ENCODE results near the gene CRKL.

Gene CRKL

DNA sequence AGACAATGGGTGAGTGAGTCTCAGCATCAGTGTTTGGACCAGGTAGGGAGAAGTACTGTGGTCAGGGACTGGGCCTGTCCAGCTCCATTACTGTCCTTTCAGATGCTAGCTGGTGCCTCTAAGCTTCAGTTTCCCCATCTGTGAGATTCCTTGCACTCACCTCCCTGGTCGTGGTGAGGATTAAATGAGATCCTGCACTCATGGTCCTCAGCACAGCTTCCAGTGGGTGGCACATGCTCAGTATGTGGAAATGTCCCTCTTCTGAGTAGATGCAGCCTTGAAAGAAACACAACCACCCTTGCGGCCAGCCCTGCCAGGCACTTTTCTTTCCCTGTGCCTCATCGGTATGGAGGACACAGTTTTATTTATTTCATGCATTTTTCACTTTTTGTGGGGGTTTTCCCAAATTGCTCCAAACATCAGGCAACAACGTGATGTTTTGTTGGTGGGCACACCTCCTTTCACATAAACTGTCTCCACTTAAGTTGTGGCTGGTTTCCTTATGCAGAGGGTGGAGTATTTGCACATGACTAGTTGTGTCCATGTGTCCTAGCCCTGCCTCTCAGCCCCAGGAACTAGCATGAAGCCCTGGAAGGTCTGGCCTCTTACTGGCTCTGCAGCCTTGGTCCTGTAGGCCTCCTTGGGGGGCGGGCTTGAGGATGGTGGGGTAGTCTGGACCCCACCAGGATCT lies 66.0 kb downstream of the CRKL start:
- no peak for DNase-seq

DNA sequence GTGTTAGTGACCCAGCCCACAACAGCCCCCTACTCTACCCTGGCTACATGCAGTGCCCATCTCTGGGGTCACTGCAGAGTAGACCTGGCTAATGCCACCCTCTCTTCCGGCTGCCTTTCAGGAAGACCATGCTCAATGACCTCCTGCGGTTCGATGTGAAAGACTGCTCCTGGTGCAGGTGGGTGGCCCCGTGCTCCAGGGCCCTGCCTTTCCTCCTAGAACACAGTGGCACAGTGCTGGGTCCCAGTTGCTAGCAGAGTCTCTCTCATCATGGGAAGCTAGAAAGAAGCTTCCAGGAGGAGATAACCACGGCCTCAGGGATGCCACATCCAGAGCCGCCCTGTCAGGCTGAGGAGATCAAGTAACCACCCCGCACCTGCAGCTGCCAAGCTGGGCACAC lies 68.5 kb downstream of the CRKL start:
- DNase-seq: no peak

DNA sequence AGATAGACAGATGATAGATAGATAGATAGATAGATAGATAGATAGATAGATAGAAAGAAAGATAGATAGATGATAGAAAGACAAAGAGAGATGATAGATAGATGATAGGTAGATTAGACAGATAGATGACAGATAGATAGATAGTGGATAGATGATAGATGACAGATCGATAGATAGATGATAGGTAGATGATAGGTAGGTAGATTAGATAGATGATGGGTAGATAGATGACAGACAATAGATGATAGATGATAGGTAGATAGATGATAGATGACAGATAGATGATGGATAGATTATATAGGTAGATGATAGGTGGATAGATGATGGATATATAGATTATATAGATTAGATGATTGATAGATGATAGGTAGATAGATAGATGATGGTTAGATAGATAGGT lies 69.2 kb downstream of the CRKL start:
- no peak for DNase-seq

DNA sequence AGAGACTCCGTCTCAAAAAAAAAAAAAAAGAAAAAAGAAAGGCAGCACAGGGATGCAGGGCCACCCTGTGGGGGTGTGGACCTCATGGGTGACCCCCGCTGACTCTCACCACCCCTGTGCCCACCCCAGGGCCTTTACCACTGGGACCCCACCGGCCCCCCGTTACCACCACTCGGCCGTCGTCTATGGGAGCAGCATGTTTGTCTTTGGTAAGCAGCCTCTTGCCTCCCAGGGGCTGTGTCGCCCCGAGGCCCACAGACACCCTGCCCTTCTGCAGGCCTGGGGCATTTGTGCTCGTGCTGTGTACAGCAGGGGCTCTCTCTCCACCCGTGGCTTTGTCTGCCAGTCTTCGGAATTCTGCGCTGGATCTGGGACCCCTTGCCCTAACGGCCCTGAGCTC lies 70.2 kb downstream of the CRKL start:
- no peak for DNase-seq

DNA sequence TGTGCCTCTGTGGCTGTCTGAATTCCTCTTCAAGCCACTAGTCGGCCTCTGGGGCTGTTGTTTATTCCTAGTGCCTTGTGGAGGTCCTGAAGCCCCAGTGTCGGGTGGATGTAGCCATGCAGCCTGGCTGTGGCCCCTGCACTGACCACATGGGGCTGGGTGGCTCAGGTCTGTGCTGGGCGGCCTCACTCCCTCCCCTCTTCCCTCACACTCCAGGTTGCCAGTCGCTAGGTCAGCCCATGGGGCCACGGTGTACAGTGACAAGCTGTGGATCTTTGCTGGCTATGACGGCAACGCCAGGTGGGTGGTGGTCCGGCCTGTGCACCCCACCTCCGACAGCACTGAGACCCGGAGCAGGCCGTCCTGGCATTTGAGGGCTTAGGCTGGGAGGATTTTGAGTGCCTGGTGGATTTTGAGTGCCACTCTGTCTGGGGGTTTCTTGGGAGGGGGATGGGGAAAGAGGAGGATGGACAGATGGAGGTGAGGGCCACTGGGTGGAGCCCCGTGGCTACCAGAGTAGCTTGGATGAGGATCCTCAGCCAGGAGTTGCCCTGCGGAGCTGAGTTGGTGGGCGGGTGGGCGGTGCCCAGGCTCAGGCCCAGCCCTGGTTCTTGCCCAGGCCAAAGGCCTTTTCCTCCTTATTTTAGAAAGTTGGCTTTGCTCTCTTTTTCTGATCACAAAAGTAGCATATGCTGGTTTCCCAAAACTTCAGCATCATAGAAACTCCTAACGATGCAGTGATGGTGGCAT lies 71.5 kb downstream of the CRKL start:
- DNase-seq: no peak

DNA sequence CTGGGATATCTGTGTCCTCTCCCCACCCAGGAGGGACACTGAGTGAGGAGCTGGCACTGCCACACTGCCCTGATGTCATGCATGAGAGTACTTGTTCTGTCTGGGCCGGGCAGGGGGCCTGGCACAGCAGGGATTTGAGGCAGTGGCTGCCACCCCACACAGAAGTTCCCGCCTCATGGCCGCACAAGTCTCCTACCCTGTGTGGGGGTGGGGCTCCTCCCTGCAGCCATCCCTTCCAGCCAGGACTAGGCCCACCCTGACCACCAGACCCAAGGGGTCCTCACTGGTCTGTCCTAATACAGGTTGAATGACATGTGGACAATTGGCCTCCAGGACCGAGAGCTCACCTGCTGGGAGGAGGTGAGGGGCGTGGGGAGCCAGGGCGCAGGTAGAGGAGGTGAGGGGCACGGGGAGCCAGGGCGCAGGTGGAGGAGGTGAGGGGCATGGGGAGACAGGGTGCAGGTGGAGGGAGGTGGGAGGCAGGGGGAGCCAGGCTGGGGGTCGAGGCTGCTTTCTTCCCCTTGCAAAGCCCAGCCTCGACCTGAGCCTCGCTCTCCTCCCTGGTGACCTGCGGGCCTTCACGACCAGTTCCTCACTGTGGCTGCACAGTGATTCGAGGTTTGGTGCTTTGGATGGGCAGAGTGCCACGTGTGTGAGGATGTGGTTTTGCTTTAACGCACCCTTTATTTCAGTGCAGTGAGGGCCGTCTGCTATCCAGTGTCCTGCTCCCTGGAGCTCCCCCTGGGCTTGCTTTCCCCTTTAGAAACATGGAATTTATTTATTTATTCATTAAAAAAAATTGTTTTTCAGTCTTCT lies 72.3 kb downstream of the CRKL start:
- no peak for DNase-seq

DNA sequence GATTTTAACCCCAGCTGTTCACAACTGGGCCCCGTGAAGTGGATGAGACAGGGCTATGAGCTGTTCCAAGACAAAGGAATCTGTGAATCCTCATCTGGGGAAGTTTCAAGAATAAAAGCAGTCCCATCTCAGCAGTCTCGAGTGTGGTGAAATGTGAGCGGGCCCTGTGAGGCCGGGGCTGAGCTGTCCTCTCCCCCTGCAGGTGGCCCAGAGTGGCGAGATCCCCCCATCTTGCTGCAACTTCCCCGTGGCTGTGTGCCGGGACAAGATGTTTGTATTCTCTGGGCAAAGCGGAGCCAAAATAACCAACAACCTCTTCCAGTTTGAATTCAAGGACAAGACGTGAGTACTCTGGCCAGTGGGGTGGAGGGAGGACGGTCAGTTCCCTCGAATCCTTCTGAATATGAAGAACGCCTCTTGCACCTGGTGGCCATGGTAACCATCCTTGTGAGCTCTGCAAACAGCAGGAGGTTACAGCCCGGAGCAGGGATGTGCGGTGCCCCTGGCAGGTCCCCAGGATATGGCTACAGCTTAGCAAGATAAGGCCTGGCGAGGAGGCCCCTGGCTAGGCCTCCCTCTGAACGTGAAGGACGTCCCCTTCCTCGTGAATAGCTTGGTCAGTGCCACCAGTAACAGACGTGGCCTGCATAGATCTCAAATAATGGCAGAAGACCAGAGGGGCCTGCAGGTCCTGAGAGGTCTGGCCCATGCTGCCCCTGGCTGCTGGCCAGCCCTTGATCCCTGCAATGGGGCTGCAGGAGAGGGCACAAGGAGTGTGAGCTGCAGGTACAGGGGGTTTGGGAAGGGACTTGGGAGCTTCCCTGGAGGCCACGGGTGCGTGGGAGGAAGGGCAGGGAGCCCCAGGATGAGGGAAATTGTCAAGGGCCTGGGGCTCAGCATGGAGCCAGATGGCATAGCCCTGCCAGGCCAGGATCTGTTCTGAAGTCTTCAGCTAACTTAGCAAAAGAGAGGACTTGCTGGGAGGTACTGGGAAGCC lies 73.3 kb downstream of the CRKL start:
- DNase-seq: no peak

DNA sequence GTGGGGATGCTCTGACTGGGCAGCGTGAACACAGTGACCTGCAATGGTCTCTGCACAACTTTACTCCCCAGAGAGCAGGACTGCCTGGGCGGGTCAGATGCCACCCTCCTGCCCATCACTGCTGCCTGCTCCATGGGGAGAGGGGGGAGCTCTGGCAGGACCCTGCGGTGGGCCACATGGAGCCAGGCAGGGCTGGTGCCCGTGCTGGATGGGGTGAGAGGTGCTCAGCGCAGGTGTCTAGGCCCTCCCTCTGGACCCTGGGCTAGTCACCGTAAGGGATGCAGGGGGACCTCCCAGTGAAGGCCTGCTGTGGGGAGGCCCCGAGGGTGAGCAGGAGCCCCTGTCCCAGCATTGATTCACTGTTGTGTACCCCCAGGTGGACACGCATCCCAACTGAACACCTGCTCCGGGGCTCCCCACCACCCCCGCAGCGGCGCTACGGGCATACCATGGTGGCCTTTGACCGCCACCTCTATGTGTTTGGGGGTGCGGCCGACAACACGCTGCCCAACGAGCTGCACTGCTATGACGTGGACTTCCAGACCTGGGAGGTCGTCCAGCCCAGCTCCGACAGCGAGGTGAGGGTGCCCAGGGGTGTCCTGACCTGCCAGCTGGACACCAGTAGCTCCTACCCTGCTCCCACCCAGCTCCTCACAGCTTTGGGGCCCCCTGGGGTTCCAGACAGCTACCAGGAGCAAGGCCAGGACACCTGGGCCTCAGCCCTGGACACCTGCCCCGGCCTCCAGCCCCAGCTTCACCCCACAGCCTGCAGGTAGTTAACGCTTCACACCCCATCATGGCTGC lies 74.2 kb downstream of the CRKL start:
- no peak for DNase-seq

DNA sequence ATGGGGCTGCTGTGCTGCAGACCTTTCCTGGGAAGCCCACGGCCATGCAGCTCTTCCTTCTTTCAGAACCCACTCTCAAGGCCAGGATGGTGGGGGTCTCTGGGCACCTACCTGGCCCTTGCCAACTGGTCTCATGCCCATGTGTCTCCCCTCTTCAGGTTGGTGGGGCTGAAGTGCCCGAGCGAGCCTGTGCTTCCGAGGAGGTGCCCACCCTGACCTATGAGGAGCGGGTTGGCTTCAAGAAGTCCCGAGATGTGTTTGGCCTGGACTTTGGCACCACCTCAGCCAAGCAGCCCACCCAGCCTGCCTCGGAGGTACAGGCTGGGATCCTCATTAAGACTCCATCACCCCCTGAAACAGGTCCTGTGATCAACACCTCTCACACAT lies 74.8 kb downstream of the CRKL start:
- DNase-seq: no peak

DNA sequence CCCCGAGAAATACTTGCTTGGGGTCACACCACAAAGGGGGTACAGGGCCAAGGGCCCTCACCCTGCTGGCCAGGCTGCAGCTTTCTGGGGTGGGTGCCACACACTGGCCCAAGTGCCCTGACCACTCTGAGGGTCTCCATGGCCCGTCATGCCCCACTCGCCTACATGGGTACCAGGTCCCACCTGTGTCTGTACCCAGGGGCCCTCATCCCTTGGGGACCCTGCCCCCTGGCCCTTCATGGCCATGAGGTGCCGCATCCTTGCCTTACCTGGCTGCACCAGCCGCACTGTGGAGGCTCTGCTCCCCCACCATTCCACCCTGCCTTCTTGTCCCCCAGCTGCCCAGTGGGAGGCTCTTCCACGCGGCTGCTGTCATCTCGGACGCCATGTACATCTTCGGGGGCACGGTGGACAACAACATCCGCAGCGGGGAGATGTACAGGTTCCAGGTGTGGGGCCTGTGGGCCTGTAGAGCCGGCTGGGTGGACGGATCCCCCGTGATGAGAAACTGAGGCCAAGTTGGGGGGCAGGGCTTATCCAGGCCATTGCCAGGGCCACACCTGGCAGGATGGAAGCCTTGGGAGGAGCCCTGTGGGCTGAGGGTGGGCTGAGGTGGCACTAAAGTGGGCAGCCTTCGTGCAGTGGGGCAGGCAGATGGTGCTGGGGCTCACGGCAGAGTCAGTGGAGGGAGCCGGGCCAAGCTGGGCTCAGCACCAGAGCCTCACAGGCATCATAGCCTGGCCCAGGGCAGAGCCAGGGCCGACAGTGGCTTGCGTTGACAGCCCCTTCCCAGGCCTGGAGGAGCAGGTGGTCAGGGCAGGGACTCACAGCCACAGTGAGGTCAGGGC lies 75.5 kb downstream of the CRKL start:
- DNase-seq: no peak

DNA sequence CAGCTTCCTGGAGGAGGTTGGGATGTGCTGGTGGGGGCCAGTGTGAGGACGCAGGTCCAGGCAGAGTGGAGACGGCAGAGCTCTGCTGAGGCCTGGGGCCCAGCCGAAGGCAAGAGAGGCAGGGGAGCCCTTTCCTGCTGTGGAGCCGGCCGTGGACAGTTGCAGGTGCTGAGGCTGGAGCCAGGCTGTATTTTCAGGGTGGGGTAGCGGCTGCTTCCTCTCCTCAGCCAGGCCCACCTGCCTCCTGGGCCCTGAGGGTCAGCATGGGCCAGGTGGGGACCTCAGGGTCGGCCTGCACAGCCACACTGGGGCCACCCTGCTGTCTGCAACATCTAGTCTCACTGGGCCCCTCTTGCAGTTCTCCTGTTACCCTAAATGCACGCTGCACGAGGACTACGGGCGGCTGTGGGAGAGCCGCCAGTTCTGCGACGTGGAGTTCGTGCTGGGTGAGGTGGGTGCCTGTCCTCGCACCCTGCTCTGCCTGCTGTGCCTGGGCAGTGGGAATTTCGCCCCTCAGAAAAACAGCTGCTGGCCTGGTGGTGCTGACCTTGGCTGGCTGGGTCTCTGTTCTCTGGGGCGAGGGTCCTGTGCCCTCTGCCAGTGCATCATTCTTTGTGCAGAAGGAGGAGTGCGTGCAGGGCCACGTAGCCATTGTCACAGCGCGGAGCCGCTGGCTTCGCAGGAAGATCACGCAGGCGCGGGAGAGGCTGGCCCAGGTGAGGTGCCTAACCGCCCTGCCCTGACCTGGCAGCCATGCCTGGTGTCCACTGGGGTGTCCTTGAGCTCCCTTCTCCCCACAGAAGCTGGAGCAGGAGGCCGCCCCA lies 76.3 kb downstream of the CRKL start:
- DNase-seq: no peak

DNA sequence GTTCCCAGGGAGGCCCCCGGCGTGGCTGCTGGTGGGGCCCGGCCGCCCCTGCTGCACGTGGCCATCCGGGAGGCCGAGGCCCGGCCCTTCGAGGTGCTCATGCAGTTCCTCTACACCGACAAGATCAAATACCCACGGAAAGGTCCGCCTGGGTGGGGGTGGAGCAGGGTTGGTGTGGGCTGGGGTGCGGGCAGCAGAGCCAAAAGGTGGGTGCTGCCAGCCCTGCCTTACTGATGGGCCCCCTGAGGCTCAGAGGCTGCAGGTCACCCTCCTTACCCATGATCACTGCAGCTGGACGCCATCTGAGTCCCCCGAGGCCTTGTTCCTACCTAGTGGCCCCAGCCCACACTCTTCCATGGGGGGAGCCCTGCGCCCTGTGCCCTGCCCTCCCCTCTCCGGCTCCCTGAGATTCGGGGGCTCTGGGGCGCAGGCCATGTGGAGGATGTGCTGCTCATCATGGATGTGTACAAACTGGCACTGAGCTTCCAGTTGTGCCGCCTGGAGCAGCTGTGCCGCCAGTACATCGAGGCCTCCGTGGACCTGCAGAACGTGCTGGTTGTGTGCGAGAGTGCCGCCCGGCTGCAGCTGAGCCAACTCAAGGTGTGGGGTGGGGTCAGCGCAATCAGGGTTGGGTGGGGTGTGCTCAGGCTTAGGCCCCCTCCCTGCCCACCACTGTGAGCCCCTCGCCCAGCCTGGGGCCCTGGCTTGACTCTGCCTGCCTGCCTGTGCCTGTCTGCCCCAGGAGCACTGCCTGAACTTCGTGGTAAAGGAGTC lies 77.1 kb downstream of the CRKL start:
- DNase-seq: no peak

DNA sequence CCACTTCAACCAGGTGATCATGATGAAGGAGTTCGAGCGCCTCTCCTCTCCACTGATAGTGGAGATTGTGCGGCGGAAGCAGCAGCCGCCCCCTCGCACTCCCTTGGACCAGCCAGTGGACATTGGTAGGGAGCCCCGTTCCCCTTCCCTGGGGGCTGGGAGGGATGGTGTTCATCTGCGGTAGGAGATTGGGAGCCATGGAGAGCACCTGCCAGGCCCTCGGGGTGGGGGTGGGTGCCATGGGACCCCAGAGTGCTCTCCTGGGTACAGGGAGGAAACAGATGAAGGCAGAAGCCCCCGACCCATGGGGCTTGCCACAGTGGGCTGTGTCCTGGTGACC lies 77.7 kb downstream of the CRKL start:
- no peak for DNase-seq

DNA sequence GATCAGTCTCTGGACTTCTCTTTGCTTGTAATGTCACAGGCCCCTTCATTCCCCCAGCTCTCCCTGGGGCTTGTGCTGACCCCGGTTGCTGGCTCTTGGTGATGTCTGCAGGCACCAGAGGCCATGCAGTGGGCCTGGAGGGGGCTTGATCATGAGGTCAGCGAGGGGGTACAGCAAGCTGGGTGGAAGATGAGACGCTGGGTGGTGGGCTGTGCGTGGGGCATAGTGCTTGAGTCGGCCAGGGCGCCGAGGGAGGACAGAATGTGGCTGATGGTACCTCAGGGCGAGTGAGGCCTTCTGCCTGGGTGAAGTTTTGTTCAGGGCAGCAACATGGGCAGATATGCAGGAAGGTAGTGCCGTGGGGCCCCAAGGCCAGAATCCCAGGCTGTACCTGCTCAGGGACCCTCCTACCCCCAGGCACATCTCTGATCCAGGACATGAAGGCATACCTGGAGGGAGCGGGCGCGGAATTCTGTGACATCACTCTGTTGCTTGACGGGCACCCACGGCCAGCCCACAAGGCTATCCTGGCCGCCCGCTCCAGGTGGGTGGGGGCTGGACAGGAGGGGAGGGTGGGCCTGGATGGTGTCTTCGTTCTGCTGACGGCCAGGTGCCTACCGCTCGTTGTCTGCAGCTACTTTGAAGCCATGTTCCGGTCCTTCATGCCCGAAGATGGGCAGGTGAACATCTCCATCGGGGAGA lies 78.3 kb downstream of the CRKL start:
- no peak for DNase-seq

DNA sequence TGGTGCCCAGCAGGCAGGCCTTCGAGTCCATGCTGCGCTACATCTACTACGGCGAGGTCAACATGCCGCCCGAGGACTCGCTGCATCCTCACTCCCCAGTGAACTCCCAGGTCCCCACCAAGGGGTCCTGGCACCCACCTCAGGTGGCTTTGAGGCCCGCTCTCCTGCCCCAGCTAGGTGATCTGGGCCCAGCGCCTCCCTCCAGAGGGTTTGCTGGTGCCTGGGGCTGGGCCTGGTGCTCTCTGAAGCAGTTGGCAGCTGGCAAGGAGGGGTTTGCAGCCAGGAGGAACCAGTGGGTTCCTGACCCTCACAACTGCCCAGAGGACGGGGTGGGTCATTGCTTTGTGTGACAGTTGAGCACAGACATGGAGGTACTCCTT lies 78.8 kb downstream of the CRKL start:
- no peak for DNase-seq

DNA sequence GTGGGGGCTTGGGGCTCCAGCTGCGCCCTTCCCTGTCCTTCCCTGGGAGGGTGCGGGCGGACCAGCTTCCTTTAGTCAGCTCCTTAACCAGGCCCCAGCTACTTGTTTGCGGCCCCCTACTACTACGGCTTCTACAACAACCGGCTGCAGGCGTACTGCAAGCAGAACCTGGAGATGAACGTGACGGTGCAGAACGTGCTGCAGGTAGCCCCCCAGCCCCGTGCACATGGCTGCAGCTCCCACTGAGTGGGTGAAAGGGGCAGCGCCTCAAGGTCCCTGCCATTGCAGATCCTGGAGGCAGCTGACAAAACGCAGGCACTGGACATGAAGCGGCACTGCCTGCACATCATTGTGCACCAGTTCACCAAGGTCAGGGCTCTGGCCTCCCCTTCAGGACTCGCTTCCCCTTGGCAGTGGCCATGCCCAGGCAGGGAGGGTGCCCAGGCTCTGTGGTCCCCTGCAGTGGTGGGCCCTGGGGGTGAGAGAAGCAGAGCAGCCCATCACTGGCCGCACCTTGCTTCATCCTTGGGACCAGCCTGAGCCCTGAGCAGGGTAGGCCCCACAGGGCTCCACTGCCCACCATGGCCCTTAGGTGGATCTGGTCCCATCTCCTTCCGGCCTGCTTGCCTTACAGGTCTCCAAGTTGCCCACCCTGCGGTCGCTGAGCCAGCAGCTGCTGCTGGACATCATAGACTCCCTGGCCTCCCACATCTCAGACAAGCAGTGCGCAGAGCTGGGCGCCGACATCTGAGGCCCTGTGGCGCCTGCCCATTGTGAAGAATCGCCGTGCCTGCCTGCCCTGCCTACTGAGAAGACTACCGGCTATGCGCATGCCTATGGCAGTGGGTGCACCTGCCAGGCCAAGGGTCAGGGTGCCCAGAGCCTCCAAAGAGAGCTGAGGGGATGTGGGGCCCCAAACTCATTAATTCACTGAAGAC lies 79.7 kb downstream of the CRKL start:
- no peak for DNase-seq

DNA sequence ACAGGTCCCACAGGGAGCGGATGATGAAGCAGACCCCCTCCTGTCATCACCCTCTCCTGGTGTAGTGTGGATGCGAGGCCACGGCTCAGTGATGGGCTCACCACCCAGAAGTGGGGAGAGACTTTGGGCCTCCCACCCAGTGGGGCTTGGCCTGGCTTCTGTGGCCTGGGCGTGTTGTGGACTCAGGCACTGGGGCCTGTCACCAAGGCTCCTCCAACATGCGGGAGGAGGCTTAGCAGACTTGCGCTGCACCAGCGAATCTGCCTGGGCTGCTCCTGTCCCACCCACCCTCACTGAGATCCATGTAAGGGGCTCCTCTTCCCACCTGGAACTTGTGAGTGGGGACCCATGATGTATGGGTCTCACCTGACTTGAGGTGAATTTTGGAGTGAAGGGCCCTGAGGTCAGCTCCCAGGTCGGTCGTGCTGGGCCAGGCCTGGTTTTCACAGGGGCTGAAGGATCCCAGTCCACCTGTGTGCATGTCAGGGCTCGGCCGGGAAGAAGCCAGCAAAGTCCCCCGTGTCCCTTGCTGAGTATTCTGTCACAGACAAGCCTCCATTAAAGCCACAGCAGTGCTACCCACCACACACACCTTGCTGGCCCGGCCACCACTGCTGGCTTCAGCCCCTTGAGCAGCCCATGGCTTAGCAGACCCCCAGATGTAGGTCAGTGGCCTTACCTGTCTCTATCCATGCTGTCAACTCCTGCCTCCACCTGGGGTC lies 80.5 kb downstream of the CRKL start:
- no peak for DNase-seq
